HepG2 (cell line): ENCODE results near the gene TOB1. TPM values are rescaled to one million over a fixed set of nuclear protein-coding genes. Genes with fewer than 3 reads are reported as not detected.

ENCODE experiments used
- CBFB ChIP-seq: sonication (generic); formaldehyde crosslinking; IDR thresholded peaks from 2 replicates; pipeline ENCODE4 v1.4.0; 2020; ENCODE audit warnings: missing genetic modification reagents
- HNRNPUL1 ChIP-seq: fragments of 200-400 bp; formaldehyde crosslinking; IDR thresholded peaks from 2 replicates; pipeline ENCODE4 v1.6.1; 2017; ENCODE audit warnings: low read depth, mild to moderate bottlenecking, low read length, moderate library complexity
- JUNB ChIP-seq: sonication (generic); formaldehyde crosslinking; IDR thresholded peaks from 2 replicates; pipeline ENCODE4 v1.8.0; 2022; ENCODE audit warnings: missing genetic modification reagents, mild to moderate bottlenecking, borderline replicate concordance
- NCOA1 ChIP-seq: sonication (generic); formaldehyde crosslinking; IDR thresholded peaks from 2 replicates; pipeline ENCODE4 v1.9.0; 2021; ENCODE audit warnings: missing genetic modification reagents
- PCBP2 ChIP-seq: fragments of 200-400 bp; formaldehyde crosslinking; optimal IDR thresholded peaks from 2 replicates; pipeline ENCODE3; 2018; ENCODE audit warnings: low read length, low read depth; ENCODE audit not compliant: poor library complexity, severe bottlenecking
- SATB2 ChIP-seq: sonication (generic); formaldehyde crosslinking; IDR thresholded peaks from 2 replicates; pipeline ENCODE4 v1.5.0; 2020; ENCODE audit warnings: missing genetic modification reagents
- TEAD2 ChIP-seq: sonication (generic); formaldehyde crosslinking; IDR thresholded peaks from 2 replicates; pipeline ENCODE4 v1.9.0; 2021; ENCODE audit warnings: missing genetic modification reagents
- ZEB1 ChIP-seq: IDR thresholded peaks from 2 replicates; pipeline ENCODE4 v1.6.1; 2012; ENCODE audit warnings: mild to moderate bottlenecking, low read depth, inconsistent platforms; ENCODE audit not compliant: insufficient replicate concordance
- ZFAT ChIP-seq: sonication (generic); formaldehyde crosslinking; conservative IDR thresholded peaks from 2 replicates; pipeline ENCODE4 v1.8.1; 2023; ENCODE audit warnings: missing genetic modification reagents, inconsistent platforms
- ZNF431 ChIP-seq: sonication (generic); formaldehyde crosslinking; IDR thresholded peaks from 2 replicates; pipeline ENCODE4 v1.9.0; 2022; ENCODE audit warnings: missing genetic modification reagents, low read depth, mild to moderate bottlenecking, borderline replicate concordance
- ZNF547 ChIP-seq: sonication (generic); formaldehyde crosslinking; IDR thresholded peaks from 2 replicates; pipeline ENCODE4 v1.5.1; 2020; ENCODE audit warnings: mild to moderate bottlenecking, missing genetic modification reagents
- ZNF574 ChIP-seq: sonication (generic); formaldehyde crosslinking; IDR thresholded peaks from 2 replicates; pipeline ENCODE4 v1.4.0; 2020; ENCODE audit warnings: missing genetic modification reagents
- ZNF816 ChIP-seq: sonication (generic); formaldehyde crosslinking; IDR thresholded peaks from 2 replicates; pipeline ENCODE4 v1.8.0; 2022; ENCODE audit warnings: missing genetic modification reagents, mild to moderate bottlenecking, borderline replicate concordance
- ZUFSP ChIP-seq: sonication (generic); formaldehyde crosslinking; IDR thresholded peaks from 2 replicates; pipeline ENCODE4 v1.9.0; 2021; ENCODE audit warnings: missing genetic modification reagents, mild to moderate bottlenecking, borderline replicate concordance
- polyA plus RNA-seq, 8 experiments: library from polyadenylated mRNA; depleted of rRNA in 3 of 8; stranded (reverse) in 7 of 8; unstranded in 1 of 8; fragments of >200 nt; fragmentation: Illumina TruSeq in 4 of 8; extraction: Trizol in 4 of 8; gene quantifications; 2 replicates each; pipeline versions ENCODE4 v1.2.1 to v1.2.3, GENCODE V29; 2011 to 2016; ENCODE audit warnings: low read depth in 4 of 8, missing spikeins in 1 of 8, mixed read lengths in 1 of 8; ENCODE audit not compliant: insufficient read depth in 1 of 8
- total RNA-seq, 5 experiments: library from RNA; depleted of rRNA; stranded (reverse); fragments of >200 nt; fragmentation: Illumina TruSeq; extraction: Trizol; gene quantifications; 2 replicates each; pipeline ENCODE4 v1.2.3, GENCODE V29; 2016; ENCODE audit warnings: low read depth in 1 of 5
- TF ChIP-seq, protein P1 (sequence below): sonication (generic); formaldehyde crosslinking; conservative IDR thresholded peaks from 2 replicates; pipeline ENCODE4 v1.8.0; 2022; ENCODE audit warnings: mild to moderate bottlenecking, moderate library complexity, missing genetic modification reagents
- TF ChIP-seq, protein P2 (sequence below): sonication (generic); formaldehyde crosslinking; IDR thresholded peaks from 2 replicates; pipeline ENCODE4 v1.4.0; 2020; ENCODE audit warnings: missing genetic modification reagents, mild to moderate bottlenecking, borderline replicate concordance
- TF ChIP-seq, protein P3 (sequence below): sonication (generic); formaldehyde crosslinking; IDR thresholded peaks from 2 replicates; pipeline ENCODE4 v1.4.0; 2020; ENCODE audit warnings: missing genetic modification reagents, mild to moderate bottlenecking, borderline replicate concordance

The TOB1 gene
- total and polyA plus RNA-seq, 2 of the 13 experiments (the other 11 are each of a cell fraction or from before 2014, with no cell fraction given), result 21.9 to 57.7 TPM

DNA sequence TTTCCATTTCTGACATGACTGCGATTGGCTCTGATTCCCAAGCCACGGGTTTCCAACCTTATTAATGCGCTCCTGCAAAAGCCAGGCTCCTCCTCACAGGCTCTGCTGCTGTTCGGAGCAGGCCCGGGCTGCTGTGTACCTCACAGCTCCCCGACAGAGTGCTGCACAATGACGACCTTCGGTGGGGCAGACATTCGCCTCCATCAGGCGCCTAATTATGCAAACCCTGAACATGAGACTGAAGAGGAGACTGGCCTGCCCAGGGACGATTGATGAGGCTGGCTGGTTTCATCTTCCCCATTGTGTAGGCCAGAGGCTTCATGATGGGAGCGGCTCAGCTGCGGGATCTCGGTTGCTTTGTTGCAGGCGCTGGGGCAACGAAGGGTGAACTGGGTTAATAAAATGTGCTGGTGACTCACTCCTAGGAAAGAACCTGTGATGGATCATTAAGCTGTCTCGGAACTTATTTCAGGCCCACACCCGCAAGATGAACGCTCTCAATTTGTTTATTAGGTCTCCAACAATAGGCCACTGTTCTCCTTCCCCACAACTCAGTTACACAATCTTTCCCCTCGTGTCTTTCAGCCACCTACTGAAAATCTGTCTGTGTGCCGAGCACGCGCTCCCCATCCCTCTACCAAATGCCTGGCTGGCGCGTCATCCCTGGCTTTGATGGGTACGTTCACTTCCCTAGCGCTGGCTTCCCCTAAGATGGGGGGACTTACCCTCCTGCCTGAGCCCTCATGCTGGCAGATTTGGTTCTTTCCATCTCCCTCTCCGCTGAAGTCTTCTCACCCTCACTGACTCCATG lies 27.2 kb upstream of the TOB1 start (continued):
- TF ChIP-seq ZUFSP (CRISPR knock-in tag) (no peak), HNRNPUL1 (no peak), SATB2 (CRISPR knock-in tag) (no peak), ZNF431 (0 out of 2 replicates have a peak, but pooled peaks have one; percentile 86), ZFAT (no peak), JUNB (CRISPR knock-in tag) (peak; percentile 88; the same call in 1 of the 2 replicates), CBFB (CRISPR knock-in tag) (peak; percentile 73; the same call in 1 of the 2 replicates), TEAD2 (CRISPR knock-in tag) (no peak), PCBP2 (no peak), NCOA1 (no peak), ZNF547 (CRISPR knock-in tag) (peak; percentile 79), ZEB1 (no peak), ZNF574 (peak; percentile 53), ZNF816 (CRISPR knock-in tag) (no peak; the same call in 1 of the 2 replicates)
- TF ChIP-seq, protein P1, sequence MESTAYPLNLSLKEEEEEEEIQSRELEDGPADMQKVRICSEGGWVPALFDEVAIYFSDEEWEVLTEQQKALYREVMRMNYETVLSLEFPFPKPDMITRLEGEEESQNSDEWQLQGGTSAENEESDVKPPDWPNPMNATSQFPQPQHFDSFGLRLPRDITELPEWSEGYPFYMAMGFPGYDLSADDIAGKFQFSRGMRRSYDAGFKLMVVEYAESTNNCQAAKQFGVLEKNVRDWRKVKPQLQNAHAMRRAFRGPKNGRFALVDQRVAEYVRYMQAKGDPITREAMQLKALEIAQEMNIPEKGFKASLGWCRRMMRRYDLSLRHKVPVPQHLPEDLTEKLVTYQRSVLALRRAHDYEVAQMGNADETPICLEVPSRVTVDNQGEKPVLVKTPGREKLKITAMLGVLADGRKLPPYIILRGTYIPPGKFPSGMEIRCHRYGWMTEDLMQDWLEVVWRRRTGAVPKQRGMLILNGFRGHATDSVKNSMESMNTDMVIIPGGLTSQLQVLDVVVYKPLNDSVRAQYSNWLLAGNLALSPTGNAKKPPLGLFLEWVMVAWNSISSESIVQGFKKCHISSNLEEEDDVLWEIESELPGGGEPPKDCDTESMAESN (CRISPR knock-in tag), result peak; percentile 14
- TF ChIP-seq, protein P2, sequence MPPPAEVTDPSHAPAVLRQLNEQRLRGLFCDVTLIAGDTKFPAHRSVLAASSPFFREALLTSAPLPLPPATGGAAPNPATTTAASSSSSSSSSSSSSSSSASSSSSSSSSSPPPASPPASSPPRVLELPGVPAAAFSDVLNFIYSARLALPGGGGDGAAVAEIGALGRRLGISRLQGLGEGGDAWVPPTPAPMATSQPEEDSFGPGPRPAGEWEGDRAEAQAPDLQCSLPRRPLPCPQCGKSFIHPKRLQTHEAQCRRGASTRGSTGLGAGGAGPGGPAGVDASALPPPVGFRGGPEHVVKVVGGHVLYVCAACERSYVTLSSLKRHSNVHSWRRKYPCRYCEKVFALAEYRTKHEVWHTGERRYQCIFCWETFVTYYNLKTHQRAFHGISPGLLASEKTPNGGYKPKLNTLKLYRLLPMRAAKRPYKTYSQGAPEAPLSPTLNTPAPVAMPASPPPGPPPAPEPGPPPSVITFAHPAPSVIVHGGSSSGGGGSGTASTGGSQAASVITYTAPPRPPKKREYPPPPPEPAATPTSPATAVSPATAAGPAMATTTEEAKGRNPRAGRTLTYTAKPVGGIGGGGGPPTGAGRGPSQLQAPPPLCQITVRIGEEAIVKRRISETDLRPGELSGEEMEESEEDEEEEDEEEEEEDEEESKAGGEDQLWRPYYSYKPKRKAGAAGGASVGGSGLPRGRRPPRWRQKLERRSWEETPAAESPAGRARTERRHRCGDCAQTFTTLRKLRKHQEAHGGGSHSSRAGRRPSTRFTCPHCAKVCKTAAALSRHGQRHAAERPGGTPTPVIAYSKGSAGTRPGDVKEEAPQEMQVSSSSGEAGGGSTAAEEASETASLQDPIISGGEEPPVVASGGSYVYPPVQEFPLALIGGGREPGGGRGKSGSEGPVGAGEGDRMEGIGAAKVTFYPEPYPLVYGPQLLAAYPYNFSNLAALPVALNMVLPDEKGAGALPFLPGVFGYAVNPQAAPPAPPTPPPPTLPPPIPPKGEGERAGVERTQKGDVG (CRISPR knock-in tag), result peak; percentile 91; the same call in 1 of the 2 replicates
- TF ChIP-seq, protein P3, sequence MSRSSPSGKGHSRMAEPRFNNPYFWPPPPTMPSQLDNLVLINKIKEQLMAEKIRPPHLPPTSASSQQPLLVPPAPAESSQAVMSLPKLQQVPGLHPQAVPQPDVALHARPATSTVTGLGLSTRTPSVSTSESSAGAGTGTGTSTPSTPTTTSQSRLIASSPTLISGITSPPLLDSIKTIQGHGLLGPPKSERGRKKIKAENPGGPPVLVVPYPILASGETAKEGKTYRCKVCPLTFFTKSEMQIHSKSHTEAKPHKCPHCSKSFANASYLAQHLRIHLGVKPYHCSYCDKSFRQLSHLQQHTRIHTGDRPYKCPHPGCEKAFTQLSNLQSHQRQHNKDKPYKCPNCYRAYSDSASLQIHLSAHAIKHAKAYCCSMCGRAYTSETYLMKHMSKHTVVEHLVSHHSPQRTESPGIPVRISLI (CRISPR knock-in tag), result peak; percentile 54; the same call in 1 of the 2 replicates
